Neural crest cell (in vitro differentiated cells): ENCODE data around the gene HGFAC. TPM values are rescaled to one million over a fixed set of nuclear protein-coding genes. Genes with fewer than 3 reads are reported as not detected.

Experiments used
- DNase-seq: peaks from one replicate; pipeline ENCODE4 v3.0.0; 2021; ENCODE audit warnings: low read depth, mixed read lengths, low spot score
- H3K27ac Mint-ChIP-seq: one replicate; pipeline ENCODE4 v1.8.0; 2021; ENCODE audit warnings: mild to moderate bottlenecking, mixed read lengths; ENCODE audit not compliant: unreplicated experiment
- H3K27me3 Mint-ChIP-seq: 2 replicates; pipeline ENCODE4 v1.8.0; 2021; ENCODE audit warnings: low read depth, mild to moderate bottlenecking, mixed read lengths
- H3K36me3 Mint-ChIP-seq: 2 replicates; pipeline ENCODE4 v1.8.0; 2021; ENCODE audit warnings: low read depth, mild to moderate bottlenecking, mixed read lengths
- H3K4me1 Mint-ChIP-seq: 2 replicates; pipeline ENCODE4 v1.8.0; 2021; ENCODE audit warnings: mixed read lengths
- H3K4me3 Mint-ChIP-seq: one replicate; pipeline ENCODE4 v1.8.0; 2021; ENCODE audit warnings: mild to moderate bottlenecking, mixed read lengths
- H3K9me3 Mint-ChIP-seq: 2 replicates; pipeline ENCODE4 v1.8.0; 2021; ENCODE audit warnings: mixed read lengths
- total RNA-seq: library from RNA; stranded (reverse); gene quantifications from 2 replicates; pipeline ENCODE4 v1.2.1, GENCODE V29; 2021
- TF ChIP-seq, protein P1 (sequence below): fragments of 200-600 bp; sonication (generic); conservative IDR thresholded peaks from 2 replicates; pipeline ENCODE4 v1.5.0; 2021; ENCODE audit warnings: antibody characterized with exemption, mild to moderate bottlenecking

Gene HGFAC
- total RNA-seq, 1 donor from 2014 or later, result 1.6 TPM

- Mint-ChIP-seq H3K4me3 (no peak overlapping the region), H3K4me1 (peaks cover 2% of the 10 kb centered on the region), H3K27me3 (no peaks in the 10 kb centered on the region), H3K9me3 (no peaks in the 10 kb centered on the region), H3K36me3 (no peaks in the 10 kb centered on the region), H3K27ac (no peak overlapping the region)
- DNase-seq, result no peak
- TF ChIP-seq, protein P1, sequence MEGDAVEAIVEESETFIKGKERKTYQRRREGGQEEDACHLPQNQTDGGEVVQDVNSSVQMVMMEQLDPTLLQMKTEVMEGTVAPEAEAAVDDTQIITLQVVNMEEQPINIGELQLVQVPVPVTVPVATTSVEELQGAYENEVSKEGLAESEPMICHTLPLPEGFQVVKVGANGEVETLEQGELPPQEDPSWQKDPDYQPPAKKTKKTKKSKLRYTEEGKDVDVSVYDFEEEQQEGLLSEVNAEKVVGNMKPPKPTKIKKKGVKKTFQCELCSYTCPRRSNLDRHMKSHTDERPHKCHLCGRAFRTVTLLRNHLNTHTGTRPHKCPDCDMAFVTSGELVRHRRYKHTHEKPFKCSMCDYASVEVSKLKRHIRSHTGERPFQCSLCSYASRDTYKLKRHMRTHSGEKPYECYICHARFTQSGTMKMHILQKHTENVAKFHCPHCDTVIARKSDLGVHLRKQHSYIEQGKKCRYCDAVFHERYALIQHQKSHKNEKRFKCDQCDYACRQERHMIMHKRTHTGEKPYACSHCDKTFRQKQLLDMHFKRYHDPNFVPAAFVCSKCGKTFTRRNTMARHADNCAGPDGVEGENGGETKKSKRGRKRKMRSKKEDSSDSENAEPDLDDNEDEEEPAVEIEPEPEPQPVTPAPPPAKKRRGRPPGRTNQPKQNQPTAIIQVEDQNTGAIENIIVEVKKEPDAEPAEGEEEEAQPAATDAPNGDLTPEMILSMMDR, result no peak
Observed at GRCh38 chr4:3475041-3475712, 33.4 kb downstream of the HGFAC start.

GRCh38 chr4:3475713-3476260 is 34.0 kb downstream of the HGFAC start:
- no peak for DNase-seq

DNA sequence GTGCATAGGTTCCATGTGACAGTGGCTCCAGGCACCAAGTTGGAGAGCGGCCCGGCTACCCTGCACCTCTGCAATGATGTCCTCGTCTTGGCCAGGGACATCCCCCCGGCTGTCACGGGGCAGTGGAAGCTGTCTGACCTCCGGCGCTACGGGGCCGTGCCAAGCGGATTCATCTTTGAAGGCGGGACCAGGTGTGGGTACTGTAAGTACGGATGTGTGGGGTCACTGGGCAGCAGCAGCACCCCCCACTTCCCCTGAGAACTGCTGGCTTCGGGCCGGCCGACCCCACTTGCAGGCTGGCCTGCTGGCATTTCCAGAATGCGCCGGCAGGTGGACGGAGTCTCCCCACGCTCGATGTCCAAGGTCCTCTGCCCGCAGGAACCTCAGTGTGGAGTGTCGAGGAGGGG is 34.6 kb downstream of the HGFAC start:
- Mint-ChIP-seq H3K4me1 (peaks cover 10% of the 10 kb centered on the region), H3K9me3 (no peaks in the 10 kb centered on the region), H3K36me3 (no peaks in the 10 kb centered on the region), H3K4me3 (no peak overlapping the region), H3K27me3 (peaks cover 5% of the 10 kb centered on the region), H3K27ac (no peak overlapping the region)
- TF ChIP-seq, protein P1, result no peak
- no peak for DNase-seq

More at GRCh38 chr4:3475713-3476260, 34.0 kb downstream of the HGFAC start:
- Mint-ChIP-seq H3K27me3 (peaks cover 2% of the 10 kb centered on the region), H3K36me3 (no peaks in the 10 kb centered on the region), H3K27ac (no peak overlapping the region), H3K4me1 (peaks cover 5% of the 10 kb centered on the region), H3K9me3 (no peaks in the 10 kb centered on the region), H3K4me3 (no peak overlapping the region)
- TF ChIP-seq, protein P1, result no peak

DNA sequence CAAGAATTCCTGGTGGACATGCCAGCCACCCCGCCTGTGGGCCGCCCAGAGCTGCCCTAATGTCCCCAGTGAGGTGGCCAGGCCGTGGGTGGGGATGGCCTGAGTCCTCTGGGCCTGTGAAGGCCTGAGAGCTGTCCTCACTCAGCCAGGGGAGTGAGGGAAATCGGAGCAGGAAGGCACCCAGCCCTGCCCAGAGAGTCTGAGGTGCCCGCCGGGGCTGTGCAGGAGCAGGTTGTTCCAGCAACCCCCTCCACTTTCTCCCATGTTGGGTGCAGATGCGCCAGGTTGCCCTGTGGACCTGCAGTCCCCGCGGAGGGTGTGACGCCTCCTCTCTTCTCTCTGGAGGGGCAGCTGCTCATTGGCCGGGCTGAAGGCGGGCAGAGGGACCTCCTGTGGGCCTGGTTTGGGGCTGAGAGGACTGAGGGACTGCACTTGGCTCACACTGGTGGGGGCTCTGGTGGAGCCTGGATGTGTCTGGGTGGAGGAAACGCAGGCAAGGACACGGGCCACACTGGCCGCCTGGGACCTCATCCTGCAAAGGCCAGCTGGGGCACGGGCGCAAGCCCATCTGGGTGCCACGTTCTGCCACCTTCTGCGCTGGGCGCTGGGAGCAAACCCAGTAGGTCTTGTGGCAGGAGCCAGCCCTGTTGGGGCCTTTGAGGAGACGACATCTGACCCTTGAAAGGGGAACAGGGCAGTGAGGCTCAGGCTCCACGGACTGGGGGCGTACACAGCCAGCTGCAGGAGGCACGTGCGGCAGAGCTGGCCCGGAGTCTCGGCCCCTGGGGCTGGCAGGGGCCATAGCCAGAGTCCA is 35.4 kb downstream of the HGFAC start:
- Mint-ChIP-seq H3K9me3 (no peaks in the 10 kb centered on the region), H3K27ac (no peak overlapping the region), H3K27me3 (peaks cover 5% of the 10 kb centered on the region), H3K4me1 (peaks cover 16% of the 10 kb centered on the region), H3K36me3 (no peaks in the 10 kb centered on the region), H3K4me3 (no peak overlapping the region)
- TF ChIP-seq, protein P1, result no peak
- DNase-seq, result no peak

- Mint-ChIP-seq H3K36me3 (no peaks in the 10 kb centered on the region), H3K4me1 (peaks cover 16% of the 10 kb centered on the region), H3K27me3 (peaks cover 8% of the 10 kb centered on the region), H3K4me3 (no peak overlapping the region), H3K27ac (no peak overlapping the region), H3K9me3 (no peaks in the 10 kb centered on the region)
- TF ChIP-seq, protein P1, result no peak
- no peak for DNase-seq
Observed at GRCh38 chr4:3477750-3478430, 36.1 kb downstream of the HGFAC start.
